Panc1 (cell line): ENCODE measurements around the gene CEP135. TPM values are rescaled to one million over a fixed set of nuclear protein-coding genes. Genes with fewer than 3 reads are reported as not detected.

ENCODE experiments used
- ATAC-seq: fragments of 200-7000 bp; cut with Tn5 transposase; 2 replicates; pipeline ENCODE4 v1.9.1; 2020; ENCODE audit warnings: mild to moderate bottlenecking, moderate library complexity
- BruUV-seq: library from RNA; stranded (reverse); fragments of 400-500 nt; replicated peaks from 2 replicates; lab custom pipeline; 2021; lab: Mats Ljungman, UMichigan
- CTCF ChIA-PET: fragments of 300-600 bp; sonication (Branson Sonifier 250); formaldehyde crosslinking; loops from one replicate; lab custom pipeline; 2022; ENCODE audit warnings: antibody characterized with exemption; lab: Charles Lee
- POLR2A ChIA-PET: fragments of 300-600 bp; sonication (Branson Sonifier 250); formaldehyde crosslinking; loops from one replicate; lab custom pipeline; 2022; ENCODE audit warnings: antibody characterized with exemption; lab: Charles Lee
- DNase-seq: peaks from one replicate; pipeline ENCODE4 v3.0.0-alpha.2; 2010; ENCODE audit warnings: low read depth, low spot score
- H3K27ac ChIP-seq: 2 replicates; pipeline ENCODE4 v1.5.1; 2011; ENCODE audit warnings: mild to moderate bottlenecking, low read length, inconsistent platforms
- H3K27me3 ChIP-seq: fragments of 200-500 bp; sonication (Bioruptor generic); 2 replicates; pipeline ENCODE4 v1.6.0; 2014; ENCODE audit warnings: low read length, inconsistent platforms; ENCODE audit not compliant: control insufficient read depth, insufficient read depth
- H3K36me3 ChIP-seq: fragments of 200-500 bp; sonication (Bioruptor generic); 2 replicates; pipeline ENCODE4 v1.5.1; 2014; ENCODE audit warnings: inconsistent platforms, mild to moderate bottlenecking, low read length, moderate library complexity; ENCODE audit not compliant: control insufficient read depth, insufficient read depth
- H3K4me1 ChIP-seq: 2 replicates; pipeline ENCODE4 v1.5.1; 2011; ENCODE audit warnings: inconsistent platforms, mild to moderate bottlenecking, low read length, moderate library complexity; ENCODE audit not compliant: control insufficient read depth, insufficient read depth
- H3K4me3 ChIP-seq, 2 experiments: 2 replicates each; pipeline ENCODE4 v1.5.1; 2011 to 2012; ENCODE audit warnings: low read depth in 2 of 2, low read length in 2 of 2, mild to moderate bottlenecking in 2 of 2, inconsistent platforms in 1 of 2, moderate library complexity in 1 of 2
- H3K9me3 ChIP-seq: fragments of 200-500 bp; sonication (Bioruptor generic); 2 replicates; pipeline ENCODE4 v1.5.1; 2014; ENCODE audit warnings: low read depth, mild to moderate bottlenecking, inconsistent platforms, low read length, moderate library complexity; ENCODE audit not compliant: control insufficient read depth, insufficient read depth
- POLR2AphosphoS5 ChIP-seq: IDR thresholded peaks from 2 replicates; pipeline ENCODE4 v1.6.1; 2012; ENCODE audit warnings: mild to moderate bottlenecking, low read depth, low read length, moderate library complexity
- REST ChIP-seq, 2 experiments: IDR thresholded peaks; 2 replicates each; pipeline ENCODE4 v1.6.1; 2011 to 2012; ENCODE audit warnings: low read depth in 2 of 2, control low read depth in 1 of 2, low read length in 1 of 2, mild to moderate bottlenecking in 1 of 2, moderate library complexity in 1 of 2; ENCODE audit not compliant: insufficient read depth in 1 of 2
- SIN3A ChIP-seq: IDR thresholded peaks from 2 replicates; pipeline ENCODE4 v1.6.1; 2012; ENCODE audit warnings: low read depth, mild to moderate bottlenecking, low read length, moderate library complexity, borderline replicate concordance; ENCODE audit not compliant: insufficient read depth
- TCF7L2 ChIP-seq: IDR thresholded peaks from 2 replicates; pipeline ENCODE4 v1.6.1; 2011; ENCODE audit warnings: mild to moderate bottlenecking, low read depth, low read length, inconsistent platforms
- in situ Hi-C: cut with HindIII; loops from 2 replicates; pipeline ENCODE4 v1.10.0; 2016; ENCODE audit warnings: low sequenced_read_pairs, low pct_unique_long_range_greater_than_20kb
- intact Hi-C: fragments of 100-400 bp; cut with micrococcal nuclease; formaldehyde crosslinking; loops from one replicate; pipeline ENCODE4 v1.10.0; 2022; ENCODE audit not compliant: unreplicated experiment
- total RNA-seq: library from RNA; stranded (reverse); gene quantifications from one replicate; pipeline ENCODE4 v1.2.1, GENCODE V29; 2021; ENCODE audit not compliant: unreplicated experiment
- TF ChIP-seq, protein P1 (sequence below): fragments of 450-650 bp; IDR thresholded peaks from 2 replicates; pipeline ENCODE4 v1.5.1; 2017; ENCODE audit warnings: mild to moderate bottlenecking

The CEP135 gene
- total RNA-seq, 1 experiment from 2014 or later = 9.5 TPM

- H3K9me3 ChIP-seq = no peaks in the 10 kb centered on the region
- no TSS peak for BruUV-seq
- intact Hi-C loops (loop anchor here (5.0 kb wide), 1 partner anchor 354 kb away; no protein-coding TSS in a partner anchor), in situ Hi-C loops (no loop called here)
- no peaks in the 10 kb centered on the region for H3K27me3 ChIP-seq
- peaks cover 15% of the 10 kb centered on the region for H3K4me1 ChIP-seq
- POLR2A ChIA-PET = interaction anchor here (0.6 to 0.9 kb wide), 2 partner anchors 101 to 439 kb away, joined by 3 read pairs; partner anchors contain the start of gene AASDH
- H3K36me3 ChIP-seq = no peaks in the 10 kb centered on the region; the same call in 1 of the 2 replicates
- CTCF ChIA-PET = interaction anchor here (0.7 kb wide), 1 partner anchor 54 kb away, joined by 3 read pairs; no protein-coding TSS in a partner anchor
- H3K4me3 ChIP-seq = peak overlapping the region; percentile 60 to 90
- H3K27ac ChIP-seq = peak overlapping the region; percentile 87
- DNase-seq (peak; percentile 84), ATAC-seq (peak; percentile 70)
- TF ChIP-seq SIN3A = no peak
- TF ChIP-seq TCF7L2 = 0 out of 2 replicates have a peak, but pooled peaks have one; percentile 28
- TF ChIP-seq, protein P1, sequence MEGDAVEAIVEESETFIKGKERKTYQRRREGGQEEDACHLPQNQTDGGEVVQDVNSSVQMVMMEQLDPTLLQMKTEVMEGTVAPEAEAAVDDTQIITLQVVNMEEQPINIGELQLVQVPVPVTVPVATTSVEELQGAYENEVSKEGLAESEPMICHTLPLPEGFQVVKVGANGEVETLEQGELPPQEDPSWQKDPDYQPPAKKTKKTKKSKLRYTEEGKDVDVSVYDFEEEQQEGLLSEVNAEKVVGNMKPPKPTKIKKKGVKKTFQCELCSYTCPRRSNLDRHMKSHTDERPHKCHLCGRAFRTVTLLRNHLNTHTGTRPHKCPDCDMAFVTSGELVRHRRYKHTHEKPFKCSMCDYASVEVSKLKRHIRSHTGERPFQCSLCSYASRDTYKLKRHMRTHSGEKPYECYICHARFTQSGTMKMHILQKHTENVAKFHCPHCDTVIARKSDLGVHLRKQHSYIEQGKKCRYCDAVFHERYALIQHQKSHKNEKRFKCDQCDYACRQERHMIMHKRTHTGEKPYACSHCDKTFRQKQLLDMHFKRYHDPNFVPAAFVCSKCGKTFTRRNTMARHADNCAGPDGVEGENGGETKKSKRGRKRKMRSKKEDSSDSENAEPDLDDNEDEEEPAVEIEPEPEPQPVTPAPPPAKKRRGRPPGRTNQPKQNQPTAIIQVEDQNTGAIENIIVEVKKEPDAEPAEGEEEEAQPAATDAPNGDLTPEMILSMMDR = no peak
- no peak for TF ChIP-seq POLR2AphosphoS5
- no peak for TF ChIP-seq REST (IDR thresholded peaks at IDR 0.05; ENCODE audit: insufficient read depth in 1 of 2, low read depth in 2 of 2, low read length in 1 of 2)
Measured at GRCh38 chr4:55947912-55948725, 626 bp upstream of the CEP135 start.

DNA sequence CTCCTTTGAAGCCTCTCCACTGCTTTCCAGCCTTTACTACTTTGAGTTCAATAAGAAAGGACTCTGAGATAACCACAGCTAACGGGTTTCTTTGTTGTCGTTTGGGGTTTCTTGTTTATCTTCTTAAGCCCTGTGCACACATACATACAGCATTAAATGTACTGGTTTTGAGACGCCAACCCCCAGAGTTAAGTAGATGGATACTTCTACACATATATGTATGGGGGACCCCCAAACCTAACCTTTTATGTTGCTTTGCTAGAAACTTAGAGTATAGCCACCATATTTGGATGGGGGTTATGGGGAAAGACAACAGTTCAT, 697 bp downstream of the CEP135 start:
- H3K27ac ChIP-seq = peak overlapping the region; percentile 88
- ChIA-PET POLR2A (interaction anchor here (0.6 to 0.9 kb wide), 3 partner anchors 12 to 490 kb away, joined by 3 to 5 read pairs (median 3); partner anchors contain the start of gene AASDH), CTCF (interaction anchor here (0.5 to 0.9 kb wide), 3 partner anchors 28 to 496 kb away, joined by 3 to 5 read pairs (median 3); no protein-coding TSS in a partner anchor)
- H3K36me3 ChIP-seq = peaks cover 4% of the 10 kb centered on the region
- intact Hi-C loops (loop anchor here (5.0 kb wide), 1 partner anchor 353 kb away; no protein-coding TSS in a partner anchor), in situ Hi-C loops (no loop called here)
- H3K27me3 ChIP-seq = no peaks in the 10 kb centered on the region
- TF ChIP-seq, protein P1 = no peak
- TF ChIP-seq TCF7L2 (no peak), POLR2AphosphoS5 (no peak)
- H3K4me1 ChIP-seq = peaks cover 15% of the 10 kb centered on the region
- H3K4me3 ChIP-seq = peak overlapping the region; percentile 60 to 90
- ATAC-seq = no peak
- no peak for DNase-seq
- no TSS peak for BruUV-seq
- H3K9me3 ChIP-seq = no peaks in the 10 kb centered on the region
